Heart left ventricle (tissue), 13 donors: Measurements from ENCODE around the gene CACNA1E.

Experiments
- CTCF ChIP-seq, 12 donors: fragments of 200-600 bp; sonication (generic) in 4 of 12; IDR thresholded peaks; one replicate each; pipeline versions ENCODE4 v1.5.0 to v1.8.0; 2018 to 2022; ENCODE audit warnings: antibody characterized with exemption in 12 of 12, mild to moderate bottlenecking in 5 of 12
- POLR2A ChIP-seq, 2 donors: fragments of 450-650 bp; IDR thresholded peaks; one replicate each; pipeline ENCODE4 v1.6.1; 2017; ENCODE audit warnings: antibody characterized with exemption in 2 of 2, mild to moderate bottlenecking in 2 of 2, moderate library complexity in 2 of 2
- donor health status: ischemic (EF 13 %, LVEDD 7.1; RV severe dilation, severe dysfunction).
- donor health status: DM: no; HTN: yes; CAD: no.
- donor health status: DM: no; HTN: no; CAD: no.
- donor health status: ischemic (EF 25% LVEDD 6.9; RV normal size, moderate dysfunction).
- donor health status: ischemic (EF 25% LVEDD 5.7; RV mildly dilated, moderate dysfunction).
- donor health status: ischemic (EF 35%, LVEDD 5.7; RV mildly dilated, moderate dysfunction).
- donor health status: nonischemic (EF 11% LVEDD 7.7; RV severe dilation, severe dysfunction).
- donor health status: DM: yes; HTN: yes; CAD: no.
- donor health status: PGD.
- donor health status: ischemic (EF 29% LVEDD 5.4; RV normal size, mild dysfunction).
- donor health status: nonischemic (EF 23%, LVEDD 6.1; RV moderate dilation, normal function).

- TF ChIP-seq POLR2A (IDR thresholded peaks at IDR 0.05): no peak
- TF ChIP-seq CTCF (IDR thresholded peaks at IDR 0.05): no peak
Observed at GRCh38 chr1:181531951-181532600, 48.8 kb downstream of the CACNA1E start.
